GM23248 (cell line): ENCODE data around the gene LRP6. TPM values are rescaled to one million over a fixed set of nuclear protein-coding genes. Genes with fewer than 3 reads are reported as not detected.

Experiments used
- DNase-seq: peaks from one replicate; pipeline ENCODE4 v3.0.0-alpha.2; 2015
- H2AFZ ChIP-seq: fragments of 200-600 bp; sonication (generic); 2 replicates; pipeline ENCODE4 v1.6.1; 2016; ENCODE audit warnings: antibody characterized with exemption
- H3F3A ChIP-seq: fragments of 200-600 bp; sonication (generic); 2 replicates; pipeline ENCODE4 v1.6.1; 2016; ENCODE audit warnings: mild to moderate bottlenecking, antibody characterized with exemption, mixed run types; ENCODE audit not compliant: insufficient read depth
- H3K27ac ChIP-seq: fragments of 200-600 bp; sonication (generic); 2 replicates; pipeline ENCODE4 v1.5.1; 2016; ENCODE audit warnings: mild to moderate bottlenecking
- H3K27me3 ChIP-seq: fragments of 200-600 bp; sonication (generic); replicated peaks from 2 replicates; pipeline ENCODE4 v1.6.1; 2016; ENCODE audit warnings: mild to moderate bottlenecking; ENCODE audit not compliant: insufficient read depth
- H3K36me3 ChIP-seq: fragments of 200-600 bp; sonication (generic); 2 replicates; pipeline ENCODE4 v1.6.1; 2016; ENCODE audit warnings: low read depth, mild to moderate bottlenecking
- H3K4me1 ChIP-seq: fragments of 200-600 bp; sonication (generic); 2 replicates; pipeline ENCODE4 v1.6.1; 2016; ENCODE audit warnings: mild to moderate bottlenecking; ENCODE audit not compliant: insufficient read depth
- H3K4me2 ChIP-seq: fragments of 200-600 bp; sonication (generic); one replicate; pipeline ENCODE4 v1.6.1; 2016; ENCODE audit warnings: mild to moderate bottlenecking; ENCODE audit not compliant: unreplicated experiment
- H3K4me3 ChIP-seq: fragments of 200-600 bp; sonication (generic); 2 replicates; pipeline ENCODE4 v1.5.1; 2016; ENCODE audit warnings: mild to moderate bottlenecking
- H3K79me2 ChIP-seq: fragments of 200-600 bp; sonication (generic); 2 replicates; pipeline ENCODE4 v1.6.1; 2016; ENCODE audit warnings: mild to moderate bottlenecking; ENCODE audit not compliant: insufficient read depth
- H3K9ac ChIP-seq: fragments of 200-600 bp; sonication (generic); 2 replicates; pipeline ENCODE4 v1.6.1; 2016; ENCODE audit warnings: mild to moderate bottlenecking
- H3K9me2 ChIP-seq: fragments of 200-600 bp; sonication (generic); 2 replicates; pipeline ENCODE4 v1.6.1; 2016; ENCODE audit warnings: mixed run types, mild to moderate bottlenecking, moderate library complexity; ENCODE audit not compliant: insufficient read depth
- H3K9me3 ChIP-seq: fragments of 200-600 bp; sonication (generic); one replicate; pipeline ENCODE4 v1.6.1; 2017; ENCODE audit warnings: low read depth
- H4K20me1 ChIP-seq: fragments of 200-600 bp; sonication (generic); 2 replicates; pipeline ENCODE4 v1.6.0; 2016; ENCODE audit not compliant: insufficient read depth
- EZH2 ChIP-seq: fragments of 200-600 bp; sonication (generic); IDR thresholded peaks from 2 replicates; pipeline ENCODE4 v1.6.1; 2018; ENCODE audit warnings: antibody characterized with exemption, mild to moderate bottlenecking; ENCODE audit not compliant: insufficient read depth, poor library complexity, severe bottlenecking
- EZH2phosphoT487 ChIP-seq: fragments of 200-600 bp; sonication (generic); IDR thresholded peaks from 2 replicates; pipeline ENCODE4 v1.6.1; 2018; ENCODE audit warnings: antibody characterized with exemption, moderate library complexity, mild to moderate bottlenecking, low read depth; ENCODE audit not compliant: insufficient read depth
- WGBS, 2 experiments: methylation state at CpG; one replicate each; pipeline ENCODE4 v1.1.6; 2015 to 2017; ENCODE audit warnings: low lambda C conversion rate in 2 of 2, low coverage in 1 of 2; ENCODE audit errors: missing lambda C conversion rate in 2 of 2; 5-methylcytosine and 5-hydroxymethylcytosine counted together
- in situ Hi-C: fragments of 300-500 bp; cut with MboI; formaldehyde crosslinking; loops from 2 replicates; pipeline ENCODE4 v1.15.0; 2020
- polyA plus RNA-seq: library from polyadenylated mRNA; unstranded; fragments of >200 nt; fragmentation: Nextera tagmentation; extraction: Ambion mirVana; gene quantifications from 2 replicates; pipeline ENCODE4 v1.2.1, GENCODE V29; 2016
- total RNA-seq: library from RNA; depleted of rRNA; stranded (reverse); fragments of >200 nt; shearing (Covaris generic); gene quantifications from 2 replicates; pipeline ENCODE4 v1.2.3, GENCODE V29; 2014

Gene LRP6
- total and polyA plus RNA-seq, 2 experiments from 2014 or later, result 10.3 to 20.1 TPM

- no peak for DNase-seq
Observed at GRCh38 chr12:12290206-12290605, 23.4 kb upstream of the LRP6 start.

GRCh38 chr12:12286441-12286840 lies 19.6 kb upstream of the LRP6 start:
- H2AFZ ChIP-seq, result no peak overlapping the region
- H3K9me2 ChIP-seq, result no peaks in the 10 kb centered on the region
- TF ChIP-seq EZH2phosphoT487, result no peak
- no peak for TF ChIP-seq EZH2
- no peak for DNase-seq
- no peak overlapping the region for H3K27ac ChIP-seq
- no peak overlapping the region for H3K9ac ChIP-seq
- WGBS, 2 experiments, result 84 to 88% methylated on average over 5 of the region's 5 CpGs
- H3K9me3 ChIP-seq, result no peaks in the 10 kb centered on the region
- no peaks in the 10 kb centered on the region for H4K20me1 ChIP-seq
- peaks cover 6% of the 10 kb centered on the region; the same call in 1 of the 2 replicates for H3K27me3 ChIP-seq
- H3K79me2 ChIP-seq, result no peaks in the 10 kb centered on the region
- peaks cover 16% of the 10 kb centered on the region for H3F3A ChIP-seq
- H3K4me3 ChIP-seq, result no peak overlapping the region
- peaks cover 15% of the 10 kb centered on the region for H3K4me1 ChIP-seq
- H3K4me2 ChIP-seq, result no peak overlapping the region
- no peaks in the 10 kb centered on the region for H3K36me3 ChIP-seq
- in situ Hi-C loops, result no loop called here

More at GRCh38 chr12:12290206-12290605, 23.4 kb upstream of the LRP6 start:
- TF ChIP-seq EZH2phosphoT487 (no peak), EZH2 (no peak)
- Histone ChIP-seq H2AFZ (no peak overlapping the region), H3K9me2 (no peaks in the 10 kb centered on the region), H4K20me1 (no peaks in the 10 kb centered on the region), H3K27me3 (peaks cover 6% of the 10 kb centered on the region; the same call in 1 of the 2 replicates), H3K9me3 (no peaks in the 10 kb centered on the region), H3K4me2 (no peak overlapping the region), H3K36me3 (no peaks in the 10 kb centered on the region), H3K79me2 (no peaks in the 10 kb centered on the region), H3K4me3 (no peak overlapping the region), H3F3A (no peaks in the 10 kb centered on the region), H3K4me1 (0 out of 2 replicates have a peak, but pooled peaks cover 4% of the 10 kb centered on the region), H3K27ac (no peak overlapping the region), H3K9ac (no peak overlapping the region)
- 55 to 60% methylated on average over 1 of the region's 1 CpG for WGBS, 2 experiments
- in situ Hi-C loops, result no loop called here

- H3K36me3 ChIP-seq, result no peaks in the 10 kb centered on the region
- TF ChIP-seq EZH2phosphoT487 (no peak), EZH2 (no peak)
- H2AFZ ChIP-seq, result no peak overlapping the region
- H3K4me3 ChIP-seq, result no peak overlapping the region
- no peak overlapping the region for H3K9ac ChIP-seq
- H3K27ac ChIP-seq, result no peak overlapping the region
- no peaks in the 10 kb centered on the region for H3K9me3 ChIP-seq
- H3K9me2 ChIP-seq, result no peaks in the 10 kb centered on the region
- H3F3A ChIP-seq, result peaks cover 24% of the 10 kb centered on the region
- WGBS, 2 experiments, result 49 to 51% methylated on average over 7 of the region's 7 CpGs
- in situ Hi-C loops, result no loop called here
- H3K79me2 ChIP-seq, result no peaks in the 10 kb centered on the region
- DNase-seq, result peak; percentile 74
- no peaks in the 10 kb centered on the region for H4K20me1 ChIP-seq
- H3K27me3 ChIP-seq, result no peaks in the 10 kb centered on the region
- peaks cover 15% of the 10 kb centered on the region for H3K4me1 ChIP-seq
- peak overlapping the region; percentile 33 for H3K4me2 ChIP-seq
Observed at GRCh38 chr12:12282761-12283425, 16.0 kb upstream of the LRP6 start.

- Histone ChIP-seq H3K27ac (no peak overlapping the region), H3K4me1 (peaks cover 15% of the 10 kb centered on the region), H3K9me2 (no peaks in the 10 kb centered on the region), H2AFZ (no peak overlapping the region), H3K9ac (no peak overlapping the region), H3K36me3 (no peaks in the 10 kb centered on the region), H4K20me1 (no peaks in the 10 kb centered on the region), H3F3A (peaks cover 24% of the 10 kb centered on the region), H3K79me2 (no peaks in the 10 kb centered on the region), H3K9me3 (no peaks in the 10 kb centered on the region), H3K4me2 (peak overlapping the region; percentile 33), H3K4me3 (no peak overlapping the region), H3K27me3 (no peaks in the 10 kb centered on the region)
- DNase-seq, result no peak
- WGBS, 2 experiments, result 98 to 100% methylated on average over 3 of the region's 3 CpGs
- in situ Hi-C loops, result no loop called here
- TF ChIP-seq EZH2phosphoT487 (no peak), EZH2 (no peak)
Observed at GRCh38 chr12:12282202-12282601, 15.4 kb upstream of the LRP6 start.
